HCT116 (cell line): ENCODE data around the gene FRRS1L.

Experiments
- CEBPB ChIP-seq: IDR thresholded peaks from 2 replicates; pipeline ENCODE4 v1.6.1; 2012; ENCODE audit warnings: low read depth
- EZH2 ChIP-seq: fragments of 200-600 bp; sonication (generic); IDR thresholded peaks from 2 replicates; pipeline ENCODE4 v1.6.1; 2017; ENCODE audit warnings: antibody characterized with exemption, mixed run types
- EZH2phosphoT487 ChIP-seq: fragments of 200-600 bp; IDR thresholded peaks from 2 replicates; pipeline ENCODE4 v1.6.1; 2018; ENCODE audit warnings: antibody characterized with exemption, borderline replicate concordance
- POLR2A ChIP-seq: IDR thresholded peaks from 2 replicates; pipeline ENCODE4 v1.7.0; 2011; ENCODE audit warnings: borderline replicate concordance; ENCODE audit not compliant: insufficient read depth, insufficient read length; ENCODE audit errors: extremely low read depth
- RAD21 ChIP-seq: IDR thresholded peaks from 2 replicates; pipeline ENCODE4 v1.6.1; 2012; ENCODE audit warnings: low read depth, mild to moderate bottlenecking
- SIN3A ChIP-seq: IDR thresholded peaks from 2 replicates; pipeline ENCODE4 v1.6.1; 2012; ENCODE audit warnings: low read depth
- SP1 ChIP-seq: IDR thresholded peaks from 2 replicates; pipeline ENCODE4 v1.6.1; 2012; ENCODE audit warnings: low read depth
- TCF7L2 ChIP-seq: IDR thresholded peaks from 2 replicates; pipeline ENCODE4 v1.7.0; 2011; ENCODE audit warnings: borderline replicate concordance, inconsistent platforms; ENCODE audit not compliant: insufficient read depth, insufficient read length; ENCODE audit errors: extremely low read depth
- YY1 ChIP-seq: IDR thresholded peaks from 2 replicates; pipeline ENCODE4 v1.6.1; 2011; ENCODE audit warnings: low read length, low read depth, moderate library complexity, mild to moderate bottlenecking; ENCODE audit not compliant: insufficient replicate concordance; ENCODE audit errors: extremely low read depth
- TF ChIP-seq, protein P1 (sequence below): IDR thresholded peaks from 2 replicates; pipeline ENCODE4 v1.6.1; 2012
- TF ChIP-seq, protein P2 (sequence below): IDR thresholded peaks from 2 replicates; pipeline ENCODE4 v1.6.1; 2011; ENCODE audit warnings: mild to moderate bottlenecking, low read length, moderate library complexity; ENCODE audit not compliant: insufficient replicate concordance; ENCODE audit errors: extremely low read depth
- TF ChIP-seq, protein P3 (sequence below), 3 experiments: fragments of 200-600 bp in 1 of 3; sonication (generic) in 1 of 3; IDR thresholded peaks in 2 of 3; conservative IDR thresholded peaks in 1 of 3; 2 replicates each; pipeline ENCODE4 v1.5.1; 2012 to 2017; ENCODE audit warnings: low read depth in 2 of 3, low read length in 2 of 3, antibody characterized with exemption in 1 of 3, borderline replicate concordance in 1 of 3, control low read depth in 1 of 3, mild to moderate bottlenecking in 1 of 3, mixed read lengths in 1 of 3, mixed run types in 1 of 3, moderate library complexity in 1 of 3; ENCODE audit not compliant: insufficient read depth in 1 of 3
- TF ChIP-seq, protein P4 (sequence below): IDR thresholded peaks from 2 replicates; pipeline ENCODE4 v1.6.1; 2012; ENCODE audit warnings: low read depth
- TF ChIP-seq, protein P5 (sequence below): IDR thresholded peaks from 2 replicates; pipeline ENCODE4 v1.6.1; 2012

DNA sequence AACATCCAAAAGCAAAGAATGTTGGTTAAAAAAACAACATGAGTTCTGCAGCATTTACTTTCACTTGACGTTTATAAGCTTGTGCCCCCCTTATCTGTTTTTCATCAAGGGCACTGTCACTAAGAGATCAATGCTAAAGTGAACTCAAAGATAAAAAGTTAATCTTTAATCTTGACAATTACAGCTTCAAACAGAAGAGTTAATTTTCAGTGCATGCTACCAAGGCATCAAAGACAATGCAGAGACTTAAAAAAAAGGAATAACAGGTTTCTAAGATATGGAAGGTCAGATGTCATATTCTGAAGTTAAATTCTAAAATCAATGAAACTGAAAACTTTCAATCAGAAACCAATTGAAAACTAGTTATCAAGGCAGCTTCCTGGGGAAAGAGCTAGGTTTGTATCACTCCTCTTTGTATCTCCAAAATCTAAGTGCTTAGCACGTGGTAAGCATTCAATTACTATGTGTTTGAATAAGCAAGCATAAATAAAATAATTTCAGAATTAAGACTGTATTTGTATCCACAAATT, 84.9 kb downstream of the FRRS1L start:
- TF ChIP-seq, protein P1, sequence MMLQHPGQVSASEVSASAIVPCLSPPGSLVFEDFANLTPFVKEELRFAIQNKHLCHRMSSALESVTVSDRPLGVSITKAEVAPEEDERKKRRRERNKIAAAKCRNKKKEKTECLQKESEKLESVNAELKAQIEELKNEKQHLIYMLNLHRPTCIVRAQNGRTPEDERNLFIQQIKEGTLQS, result no peak
- no peak for TF ChIP-seq RAD21
- TF ChIP-seq, protein P2, sequence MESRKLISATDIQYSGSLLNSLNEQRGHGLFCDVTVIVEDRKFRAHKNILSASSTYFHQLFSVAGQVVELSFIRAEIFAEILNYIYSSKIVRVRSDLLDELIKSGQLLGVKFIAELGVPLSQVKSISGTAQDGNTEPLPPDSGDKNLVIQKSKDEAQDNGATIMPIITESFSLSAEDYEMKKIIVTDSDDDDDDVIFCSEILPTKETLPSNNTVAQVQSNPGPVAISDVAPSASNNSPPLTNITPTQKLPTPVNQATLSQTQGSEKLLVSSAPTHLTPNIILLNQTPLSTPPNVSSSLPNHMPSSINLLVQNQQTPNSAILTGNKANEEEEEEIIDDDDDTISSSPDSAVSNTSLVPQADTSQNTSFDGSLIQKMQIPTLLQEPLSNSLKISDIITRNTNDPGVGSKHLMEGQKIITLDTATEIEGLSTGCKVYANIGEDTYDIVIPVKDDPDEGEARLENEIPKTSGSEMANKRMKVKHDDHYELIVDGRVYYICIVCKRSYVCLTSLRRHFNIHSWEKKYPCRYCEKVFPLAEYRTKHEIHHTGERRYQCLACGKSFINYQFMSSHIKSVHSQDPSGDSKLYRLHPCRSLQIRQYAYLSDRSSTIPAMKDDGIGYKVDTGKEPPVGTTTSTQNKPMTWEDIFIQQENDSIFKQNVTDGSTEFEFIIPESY, result no peak
- TF ChIP-seq, protein P3, sequence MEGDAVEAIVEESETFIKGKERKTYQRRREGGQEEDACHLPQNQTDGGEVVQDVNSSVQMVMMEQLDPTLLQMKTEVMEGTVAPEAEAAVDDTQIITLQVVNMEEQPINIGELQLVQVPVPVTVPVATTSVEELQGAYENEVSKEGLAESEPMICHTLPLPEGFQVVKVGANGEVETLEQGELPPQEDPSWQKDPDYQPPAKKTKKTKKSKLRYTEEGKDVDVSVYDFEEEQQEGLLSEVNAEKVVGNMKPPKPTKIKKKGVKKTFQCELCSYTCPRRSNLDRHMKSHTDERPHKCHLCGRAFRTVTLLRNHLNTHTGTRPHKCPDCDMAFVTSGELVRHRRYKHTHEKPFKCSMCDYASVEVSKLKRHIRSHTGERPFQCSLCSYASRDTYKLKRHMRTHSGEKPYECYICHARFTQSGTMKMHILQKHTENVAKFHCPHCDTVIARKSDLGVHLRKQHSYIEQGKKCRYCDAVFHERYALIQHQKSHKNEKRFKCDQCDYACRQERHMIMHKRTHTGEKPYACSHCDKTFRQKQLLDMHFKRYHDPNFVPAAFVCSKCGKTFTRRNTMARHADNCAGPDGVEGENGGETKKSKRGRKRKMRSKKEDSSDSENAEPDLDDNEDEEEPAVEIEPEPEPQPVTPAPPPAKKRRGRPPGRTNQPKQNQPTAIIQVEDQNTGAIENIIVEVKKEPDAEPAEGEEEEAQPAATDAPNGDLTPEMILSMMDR (IDR thresholded peaks at IDR 0.05 in 2 of 3, conservative IDR thresholded peaks at IDR 0.05 in 1 of 3; ENCODE audit: borderline replicate concordance in 1 of 3, insufficient read depth in 1 of 3, low read depth in 2 of 3, low read length in 2 of 3), result no peak
- TF ChIP-seq CEBPB, result no peak
- TF ChIP-seq EZH2, result no peak
- TF ChIP-seq SIN3A, result no peak
- TF ChIP-seq, protein P4, sequence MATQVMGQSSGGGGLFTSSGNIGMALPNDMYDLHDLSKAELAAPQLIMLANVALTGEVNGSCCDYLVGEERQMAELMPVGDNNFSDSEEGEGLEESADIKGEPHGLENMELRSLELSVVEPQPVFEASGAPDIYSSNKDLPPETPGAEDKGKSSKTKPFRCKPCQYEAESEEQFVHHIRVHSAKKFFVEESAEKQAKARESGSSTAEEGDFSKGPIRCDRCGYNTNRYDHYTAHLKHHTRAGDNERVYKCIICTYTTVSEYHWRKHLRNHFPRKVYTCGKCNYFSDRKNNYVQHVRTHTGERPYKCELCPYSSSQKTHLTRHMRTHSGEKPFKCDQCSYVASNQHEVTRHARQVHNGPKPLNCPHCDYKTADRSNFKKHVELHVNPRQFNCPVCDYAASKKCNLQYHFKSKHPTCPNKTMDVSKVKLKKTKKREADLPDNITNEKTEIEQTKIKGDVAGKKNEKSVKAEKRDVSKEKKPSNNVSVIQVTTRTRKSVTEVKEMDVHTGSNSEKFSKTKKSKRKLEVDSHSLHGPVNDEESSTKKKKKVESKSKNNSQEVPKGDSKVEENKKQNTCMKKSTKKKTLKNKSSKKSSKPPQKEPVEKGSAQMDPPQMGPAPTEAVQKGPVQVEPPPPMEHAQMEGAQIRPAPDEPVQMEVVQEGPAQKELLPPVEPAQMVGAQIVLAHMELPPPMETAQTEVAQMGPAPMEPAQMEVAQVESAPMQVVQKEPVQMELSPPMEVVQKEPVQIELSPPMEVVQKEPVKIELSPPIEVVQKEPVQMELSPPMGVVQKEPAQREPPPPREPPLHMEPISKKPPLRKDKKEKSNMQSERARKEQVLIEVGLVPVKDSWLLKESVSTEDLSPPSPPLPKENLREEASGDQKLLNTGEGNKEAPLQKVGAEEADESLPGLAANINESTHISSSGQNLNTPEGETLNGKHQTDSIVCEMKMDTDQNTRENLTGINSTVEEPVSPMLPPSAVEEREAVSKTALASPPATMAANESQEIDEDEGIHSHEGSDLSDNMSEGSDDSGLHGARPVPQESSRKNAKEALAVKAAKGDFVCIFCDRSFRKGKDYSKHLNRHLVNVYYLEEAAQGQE, result no peak
- TF ChIP-seq POLR2A, result no peak
- TF ChIP-seq YY1, result no peak
- no peak for TF ChIP-seq TCF7L2
- TF ChIP-seq, protein P5, sequence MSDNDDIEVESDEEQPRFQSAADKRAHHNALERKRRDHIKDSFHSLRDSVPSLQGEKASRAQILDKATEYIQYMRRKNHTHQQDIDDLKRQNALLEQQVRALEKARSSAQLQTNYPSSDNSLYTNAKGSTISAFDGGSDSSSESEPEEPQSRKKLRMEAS, result no peak
- TF ChIP-seq SP1, result no peak
- TF ChIP-seq EZH2phosphoT487, result no peak
